GM18505 (cell line): ENCODE data around the gene PCBP3.

Source experiments
- ATAC-seq: cut with Tn5 transposase; IDR thresholded peaks from one replicate; pipeline ENCODE4 v1.9.1; 2021; ENCODE audit not compliant: unreplicated experiment
- POLR2A ChIP-seq: IDR thresholded peaks from 4 replicates; pipeline ENCODE4 v1.6.1; 2011; ENCODE audit warnings: borderline replicate concordance; ENCODE audit not compliant: insufficient read depth, insufficient read length; ENCODE audit errors: extremely low read depth

PCBP3 gene

DNA sequence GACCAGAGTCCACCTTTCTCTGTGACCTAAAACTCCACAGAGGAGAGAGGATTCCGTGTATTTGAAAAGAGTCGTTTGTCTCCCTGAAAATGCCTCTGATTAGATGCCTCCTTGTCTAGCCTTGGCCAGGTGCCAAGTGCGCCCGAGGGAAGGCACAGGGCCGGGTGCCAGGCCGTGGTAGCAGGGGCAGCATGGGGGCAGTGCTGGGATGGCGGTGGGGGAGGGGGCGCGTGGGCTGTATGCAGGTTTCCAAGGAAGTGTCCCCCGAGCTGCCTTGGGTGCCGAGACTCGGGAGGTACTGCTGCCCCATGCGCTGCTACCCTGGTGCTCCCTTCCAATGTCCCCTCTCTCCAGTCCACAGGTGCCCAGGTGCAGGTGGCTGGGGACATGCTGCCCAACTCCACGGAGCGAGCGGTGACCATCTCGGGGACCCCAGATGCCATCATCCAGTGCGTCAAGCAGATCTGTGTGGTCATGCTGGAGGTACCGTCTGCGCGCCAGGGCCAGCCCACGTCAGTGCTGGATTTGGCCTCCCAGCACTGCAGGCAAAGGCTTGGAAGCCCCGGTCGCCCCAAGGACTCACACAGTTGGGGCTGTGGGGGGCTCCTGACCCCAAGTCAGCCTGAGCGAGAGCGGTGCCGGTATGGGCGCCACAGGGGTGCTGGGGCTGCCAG, 267.2 kb downstream of the PCBP3 start:
- TF ChIP-seq POLR2A: no peak
- no peak for ATAC-seq

DNA sequence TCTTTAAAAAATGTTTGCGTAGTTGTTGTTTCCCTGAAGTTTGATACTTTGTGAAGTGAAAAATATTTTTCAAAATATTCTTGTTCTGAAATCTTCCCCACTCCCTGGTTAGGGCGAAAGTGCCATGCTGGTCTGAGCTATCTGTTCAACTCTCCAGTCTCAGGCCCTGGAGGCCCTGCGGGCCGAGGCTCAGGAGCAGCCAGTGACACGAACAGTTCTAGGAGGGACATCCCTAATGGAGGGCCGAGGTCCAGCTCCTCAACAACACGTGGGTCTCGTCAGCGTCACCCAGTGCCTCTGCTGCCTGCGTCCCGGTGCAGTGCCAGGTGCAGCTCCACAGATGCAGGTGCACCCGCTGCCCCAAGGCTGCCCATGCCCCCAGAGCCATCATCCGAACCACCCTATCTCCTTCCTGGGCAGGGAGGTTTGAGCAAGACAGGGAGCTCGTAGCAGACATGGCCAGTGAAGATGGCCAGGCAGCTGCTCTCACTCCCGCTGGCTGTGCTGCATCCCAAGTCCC, 268.3 kb downstream of the PCBP3 start:
- TF ChIP-seq POLR2A: no peak
- ATAC-seq: no peak

DNA sequence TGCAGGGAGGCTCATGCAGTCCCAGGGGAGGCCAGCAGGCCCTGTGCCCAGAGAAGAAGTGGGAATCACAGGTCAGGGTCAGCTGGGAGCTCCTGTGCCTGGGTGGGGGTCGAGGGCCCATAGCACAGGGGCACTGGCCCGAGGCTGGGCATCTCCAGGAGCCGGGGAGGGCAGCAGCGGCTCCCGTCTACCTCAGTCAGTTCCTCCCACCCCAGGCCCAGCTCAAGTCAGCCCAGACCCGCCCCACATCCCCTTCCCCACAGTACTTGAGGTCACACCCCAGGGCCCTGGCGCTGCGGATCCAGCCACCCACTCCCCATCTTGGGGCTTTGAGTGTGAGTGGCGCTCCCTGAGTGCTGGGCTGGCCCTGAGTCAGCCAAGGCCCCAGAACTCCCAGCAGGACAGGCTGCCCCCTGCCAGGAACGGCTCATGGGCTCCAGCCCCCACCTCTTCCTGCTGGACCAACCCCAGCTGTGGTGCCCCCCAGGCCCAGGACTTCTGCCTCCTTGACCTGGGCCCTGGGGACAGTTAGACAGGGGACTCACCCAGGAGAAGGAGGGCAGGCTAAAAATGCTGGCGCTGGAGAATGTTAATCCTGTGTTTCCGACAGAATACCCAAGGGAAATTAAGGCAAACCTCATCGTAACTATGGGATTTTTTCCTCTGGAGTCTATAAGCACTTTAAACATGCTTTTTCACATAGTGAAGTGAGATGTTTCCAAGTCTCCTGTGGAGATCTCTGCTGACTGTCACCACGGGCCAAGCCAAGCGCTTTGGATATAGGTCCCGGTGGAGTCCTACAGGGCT, 269.3 kb downstream of the PCBP3 start:
- no peak for ATAC-seq
- no peak for TF ChIP-seq POLR2A

DNA sequence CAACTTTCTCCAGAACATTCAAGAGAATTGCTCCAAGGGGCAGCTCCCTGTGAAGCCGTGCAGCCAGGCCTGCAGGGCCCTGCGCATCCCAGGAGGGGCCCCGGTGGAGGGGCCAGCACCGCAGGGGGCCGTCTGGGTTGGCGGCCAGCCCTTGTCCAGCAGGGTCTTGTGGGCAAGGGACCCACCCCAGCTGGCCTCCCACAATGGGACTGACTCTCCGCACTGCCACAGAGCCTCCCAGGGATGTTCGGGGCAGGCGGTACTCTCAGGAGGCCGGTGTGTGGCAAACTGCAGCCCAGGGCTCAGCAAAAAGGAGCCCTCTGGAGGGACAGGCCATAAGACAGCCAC, 269.9 kb downstream of the PCBP3 start:
- no peak for ATAC-seq
- TF ChIP-seq POLR2A: no peak

DNA sequence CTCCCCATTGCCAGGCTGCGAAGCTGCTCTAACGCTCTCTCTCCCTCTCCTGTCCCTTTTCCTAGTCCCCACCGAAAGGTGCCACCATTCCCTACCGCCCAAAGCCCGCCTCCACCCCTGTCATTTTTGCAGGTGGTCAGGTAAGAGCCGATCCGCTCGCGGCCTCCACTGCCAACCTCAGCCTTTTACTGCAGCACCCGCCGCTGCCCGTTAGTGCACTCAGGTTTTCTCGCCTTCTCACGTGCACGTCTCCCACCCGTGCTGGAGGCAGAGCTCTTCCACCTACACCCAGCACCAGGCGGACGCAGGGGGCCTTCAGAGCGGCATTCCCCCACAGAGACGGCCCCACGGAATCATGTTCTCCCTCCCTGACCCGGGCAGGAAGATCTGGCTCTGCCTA, 270.4 kb downstream of the PCBP3 start:
- no peak for ATAC-seq
- TF ChIP-seq POLR2A: no peak

DNA sequence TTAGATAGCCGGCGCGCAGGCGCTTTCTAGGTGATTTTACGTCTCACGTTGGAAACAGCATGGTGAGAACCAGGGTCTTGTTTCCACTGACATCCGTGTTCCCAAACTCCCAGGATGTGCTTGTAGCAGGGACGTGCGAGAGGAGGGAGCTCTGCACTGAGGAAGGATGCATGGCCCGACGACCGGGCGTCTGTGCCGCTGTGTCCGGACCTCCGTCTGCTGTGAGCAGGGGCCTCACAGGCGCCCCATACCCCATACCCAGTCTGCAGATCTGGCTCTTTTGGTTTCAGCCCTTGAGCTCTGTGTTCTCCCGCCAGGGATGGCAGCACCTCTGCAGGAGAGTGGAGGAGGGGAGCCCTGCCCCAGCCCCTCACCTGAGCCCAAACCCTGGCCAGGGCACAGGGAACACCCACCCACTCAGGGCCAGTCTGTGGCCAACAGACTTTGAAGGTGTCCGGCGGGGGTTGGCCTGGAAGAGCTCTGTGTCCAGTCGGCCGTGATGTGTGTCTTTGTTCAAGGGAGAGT, 270.9 kb downstream of the PCBP3 start:
- no peak for ATAC-seq
- TF ChIP-seq POLR2A: no peak

DNA sequence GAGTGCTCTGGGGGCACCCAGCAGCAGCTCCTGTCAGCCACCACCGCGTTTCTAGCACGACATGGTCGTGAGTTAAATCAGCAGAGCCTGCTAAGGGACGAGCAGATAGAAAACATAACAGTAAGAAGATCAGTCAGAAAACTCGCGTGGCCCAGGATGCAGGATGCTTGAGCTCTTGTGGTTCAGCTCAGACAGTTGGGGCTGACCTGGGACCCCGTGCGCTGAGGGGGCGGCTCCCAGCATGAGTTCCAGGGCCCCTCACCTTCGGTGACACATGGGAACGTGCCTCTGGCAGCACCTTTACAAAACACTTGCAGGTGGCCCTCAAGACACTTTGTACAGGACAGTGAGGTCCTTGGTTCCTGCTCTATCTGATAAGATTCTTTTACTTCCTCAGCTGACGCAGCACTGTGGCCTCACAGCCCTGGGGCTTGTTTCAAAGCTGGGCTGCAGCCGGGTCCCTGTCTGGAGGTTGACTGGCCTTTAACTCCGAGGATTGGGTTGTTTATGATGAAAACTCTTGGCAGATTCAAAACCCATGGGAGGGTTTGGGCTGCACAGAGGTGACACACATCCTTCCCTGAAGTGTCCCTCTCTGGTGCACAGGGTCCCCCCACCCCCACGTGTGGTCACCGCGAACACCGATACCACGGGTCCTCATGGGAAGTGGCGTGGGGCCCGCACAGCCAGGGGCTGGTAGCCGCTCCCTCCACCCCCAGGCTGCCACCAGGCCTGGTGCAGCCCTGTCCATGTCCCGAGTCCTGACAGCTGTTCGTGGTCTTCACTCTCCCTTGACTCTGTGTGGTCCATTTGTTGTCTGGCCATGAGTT, 272.7 kb downstream of the PCBP3 start:
- ATAC-seq: no peak
- TF ChIP-seq POLR2A: no peak

DNA sequence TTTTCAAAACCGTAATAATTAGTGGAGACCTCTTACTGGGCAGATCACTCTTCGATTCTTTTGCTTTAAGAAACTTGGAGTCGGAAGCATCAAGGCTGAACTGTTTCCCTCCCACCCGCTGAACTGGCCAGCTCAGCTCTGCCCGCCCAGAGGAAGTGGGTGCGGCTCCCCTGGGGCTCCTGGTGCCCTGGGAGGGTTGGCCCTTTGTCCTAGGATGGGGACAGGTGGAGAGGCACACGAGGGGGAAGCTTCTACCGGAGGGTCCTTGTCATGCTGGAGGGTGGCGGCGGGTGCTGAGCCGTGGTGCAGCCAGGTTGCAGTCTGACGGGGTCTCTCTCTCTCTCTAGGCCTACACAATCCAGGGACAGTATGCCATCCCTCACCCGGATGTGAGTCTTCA, 273.7 kb downstream of the PCBP3 start:
- ATAC-seq: no peak
- TF ChIP-seq POLR2A: no peak

DNA sequence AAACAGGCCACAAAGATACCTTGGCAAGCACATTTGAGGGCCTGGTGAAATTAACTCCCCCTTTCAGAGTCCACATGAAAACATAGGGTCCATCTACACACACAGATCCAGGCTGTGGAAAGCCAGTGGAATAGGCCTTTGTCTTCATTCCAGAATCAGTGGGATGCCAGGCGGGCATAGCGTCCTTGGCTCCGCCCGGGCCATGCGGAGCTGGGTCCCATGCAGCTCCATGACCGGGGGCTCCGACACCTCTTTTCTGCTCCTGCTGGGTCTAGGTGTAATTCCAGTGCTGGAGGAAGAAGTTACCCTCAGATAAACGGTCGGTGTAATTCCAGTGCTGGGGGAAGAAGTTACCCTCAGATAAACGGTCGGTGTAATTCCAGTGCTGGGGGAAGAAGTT, 274.5 kb downstream of the PCBP3 start:
- ATAC-seq: no peak
- TF ChIP-seq POLR2A: no peak

DNA sequence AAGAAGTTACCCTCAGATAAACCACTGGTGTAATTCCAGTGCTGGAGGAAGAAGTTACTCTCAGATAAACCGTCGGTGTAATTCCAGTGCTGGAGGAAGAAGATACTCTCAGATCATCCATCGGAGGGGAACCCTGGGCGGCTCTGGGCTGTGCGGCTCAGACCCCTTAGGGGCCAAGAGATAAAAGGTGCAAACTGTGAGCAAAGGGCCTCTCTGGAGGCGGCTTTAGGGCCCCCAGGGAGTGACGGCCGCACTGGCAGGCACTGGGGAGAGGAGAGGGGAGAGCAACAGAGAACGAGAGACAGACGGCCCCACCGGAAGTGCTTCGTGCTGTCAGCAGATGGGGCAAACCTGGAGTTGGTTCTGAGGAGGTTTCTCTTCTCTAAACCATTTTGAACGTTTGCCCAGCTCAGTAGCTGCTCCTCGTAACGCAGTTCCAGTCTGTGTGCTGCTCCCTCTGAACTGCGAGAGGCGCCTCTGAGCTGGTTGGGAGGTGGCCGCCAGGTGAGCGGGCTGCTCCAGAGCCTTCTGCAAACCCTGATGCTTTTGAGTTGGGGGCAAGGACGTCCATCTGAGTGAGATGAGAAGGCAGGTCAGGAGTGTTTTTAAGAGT, 275.4 kb downstream of the PCBP3 start:
- no peak for ATAC-seq

DNA sequence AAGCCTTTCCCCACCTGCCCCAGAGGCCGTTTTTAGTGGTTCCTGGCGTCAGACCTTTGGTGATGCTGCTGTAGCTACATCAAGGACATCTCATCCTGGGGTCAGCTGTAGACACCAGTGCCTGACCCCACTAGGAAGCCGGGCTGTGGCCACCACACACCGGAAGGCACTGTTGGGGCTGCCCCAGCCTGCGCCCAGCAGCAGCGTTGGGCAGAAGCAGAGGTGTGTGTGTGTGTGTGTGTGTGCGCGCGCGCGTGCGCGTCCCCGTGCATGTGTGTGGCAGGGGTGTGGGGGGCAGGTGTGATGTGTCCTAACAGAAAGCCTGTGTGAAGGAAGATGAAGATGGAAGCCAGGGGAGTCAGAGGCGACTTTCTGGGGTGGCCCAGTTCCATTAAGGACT, 276.1 kb downstream of the PCBP3 start:
- no peak for TF ChIP-seq POLR2A
- ATAC-seq: no peak

More for the DNA sequence above, 275.4 kb downstream of the PCBP3 start:
- TF ChIP-seq POLR2A: no peak

DNA sequence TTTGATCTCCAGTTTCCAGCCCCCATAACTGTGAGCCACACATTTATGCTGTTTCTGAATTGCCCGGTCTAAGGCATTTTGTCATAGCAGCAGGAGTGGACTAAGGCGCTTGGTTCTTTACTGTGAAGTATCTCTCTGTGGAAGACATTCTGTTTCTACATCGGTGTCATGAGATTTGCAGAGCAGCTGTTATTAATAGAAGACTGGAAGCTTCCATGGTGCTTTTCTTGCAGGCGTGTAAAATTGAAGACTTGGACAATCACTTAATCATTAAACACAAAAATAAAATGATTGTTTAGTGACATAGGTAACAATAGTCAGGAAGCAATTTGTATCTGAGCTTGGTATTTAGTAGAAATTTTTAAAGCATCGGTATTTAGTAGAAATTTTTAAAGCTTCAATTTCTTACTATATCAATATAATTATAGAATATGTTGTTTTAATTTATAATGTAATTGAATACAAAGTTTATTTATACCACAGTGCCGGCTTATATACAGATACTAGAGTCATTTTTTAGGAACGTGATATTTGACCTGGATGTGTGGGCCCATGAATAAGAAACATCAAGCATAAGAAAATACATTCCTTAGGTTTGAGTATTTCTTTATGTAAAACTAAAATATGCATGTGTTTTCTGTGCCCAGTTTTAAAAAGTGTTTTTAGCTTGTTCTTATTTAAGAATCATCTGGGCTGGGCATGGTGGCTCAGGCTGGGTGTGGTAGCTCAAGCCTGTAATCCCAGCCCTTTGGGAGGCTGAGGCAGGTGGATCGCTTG, 277.5 kb downstream of the PCBP3 start:
- TF ChIP-seq POLR2A: no peak
- no peak for ATAC-seq
